ENCODE results near the gene GHRL.

GHRL gene

DNA sequence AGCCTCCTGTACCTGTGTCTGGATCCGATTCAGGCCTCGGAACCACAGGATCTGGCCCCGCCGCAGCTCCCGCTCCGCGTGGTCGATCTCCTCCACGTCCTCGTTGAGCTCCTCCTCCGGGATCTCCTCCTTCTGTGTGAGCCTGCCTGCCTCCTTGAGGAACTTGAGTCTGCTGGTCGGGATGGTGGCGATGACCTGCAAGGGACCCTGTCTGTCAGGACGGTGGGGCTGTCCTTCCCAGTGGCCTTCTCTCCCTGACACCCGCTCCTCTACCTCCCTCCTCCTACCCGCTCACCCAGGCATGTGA is 45.4 kb upstream of the GHRL start:
- DNase-seq (ENCODE audit: low spot score), result no peak
- no peak for TF ChIP-seq CTCF (IDR thresholded peaks at IDR 0.05; ENCODE audit: extremely low read depth, missing control alignments)

- TF ChIP-seq CTCF (IDR thresholded peaks at IDR 0.05; ENCODE audit: extremely low read depth, missing control alignments), result no peak
Measured at GRCh38 chr3:10337323-10338163, 44.8 kb upstream of the GHRL start.

DNA sequence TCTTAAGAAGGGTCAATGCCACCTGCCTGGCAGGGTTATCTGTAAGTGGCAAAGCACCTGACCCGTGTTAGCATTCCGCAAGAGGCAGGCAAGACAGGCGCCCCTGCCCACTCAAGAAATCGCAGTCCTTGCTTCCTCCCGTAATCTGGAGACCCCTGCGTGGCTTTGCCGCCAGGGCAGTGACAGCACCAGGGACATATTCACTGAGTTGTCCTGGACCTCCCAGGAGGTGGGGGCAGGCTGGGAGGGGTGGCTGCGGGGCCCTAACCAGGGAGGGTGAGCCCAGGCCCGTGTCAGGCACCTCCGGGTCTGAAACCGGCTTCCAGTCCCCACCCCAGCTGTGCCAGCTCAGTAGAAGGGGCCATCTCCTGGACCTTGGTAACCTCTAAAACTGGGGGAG is 44.0 kb upstream of the GHRL start:
- no peak for DNase-seq (ENCODE audit: low spot score)
- TF ChIP-seq CTCF (IDR thresholded peaks at IDR 0.05; ENCODE audit: extremely low read depth, missing control alignments), result no peak

More at GRCh38 chr3:10337323-10338163, 44.8 kb upstream of the GHRL start:
- DNase-seq (ENCODE audit: low spot score), result no peak

- DNase-seq (ENCODE audit: low spot score), result no peak
- no peak for TF ChIP-seq CTCF (IDR thresholded peaks at IDR 0.05; ENCODE audit: extremely low read depth, missing control alignments)
Measured at GRCh38 chr3:10335871-10336622, 43.3 kb upstream of the GHRL start.

DNA sequence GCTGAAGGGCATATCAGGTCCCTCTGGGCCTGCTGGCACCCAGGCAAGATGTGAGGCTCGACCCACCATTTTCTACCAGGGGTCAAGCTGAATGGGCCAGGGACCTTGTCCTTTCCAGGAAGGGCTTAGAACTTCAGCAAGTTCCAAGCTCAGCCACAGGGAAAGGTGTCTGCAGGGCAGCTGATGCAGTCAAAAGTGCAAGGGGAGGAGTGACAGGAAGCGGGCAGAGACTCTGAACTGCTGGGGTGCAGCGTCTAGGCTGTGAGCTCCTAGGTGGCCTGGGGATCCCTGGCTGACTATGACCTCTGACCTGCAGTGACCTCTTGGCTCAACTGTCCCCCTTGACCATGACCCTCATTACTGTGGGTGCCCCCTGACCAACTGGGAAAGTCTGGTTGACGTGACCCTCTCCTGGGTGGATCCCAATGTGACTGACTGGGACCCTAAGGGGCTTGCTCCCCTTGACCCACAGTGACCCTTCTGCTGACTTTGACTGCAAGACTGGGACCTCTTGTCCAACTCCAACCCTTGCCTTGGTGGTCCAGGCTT is 42.5 kb upstream of the GHRL start:
- TF ChIP-seq CTCF (IDR thresholded peaks at IDR 0.05; ENCODE audit: extremely low read depth, missing control alignments), result no peak
- DNase-seq (ENCODE audit: low spot score), result no peak

DNA sequence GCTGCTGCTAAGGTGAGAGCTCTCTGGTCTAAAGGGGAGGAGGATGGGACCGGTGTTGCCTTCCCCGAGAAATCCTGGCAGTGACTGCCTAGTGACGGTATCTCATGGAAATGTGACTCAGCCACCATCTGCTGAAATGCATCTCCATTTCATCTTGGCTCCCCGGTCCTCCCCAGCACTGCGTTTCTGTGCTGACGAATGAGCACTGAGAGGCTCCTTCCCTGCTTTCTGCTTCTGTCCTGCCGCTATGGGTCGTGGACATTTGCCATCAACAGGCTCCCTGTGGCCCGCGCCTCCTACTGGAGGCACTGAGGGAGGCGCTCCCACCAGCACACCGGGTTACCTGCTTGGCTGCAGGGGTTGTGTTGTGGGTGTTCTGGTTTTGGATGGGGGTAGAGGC is 41.7 kb upstream of the GHRL start:
- no peak for DNase-seq (ENCODE audit: low spot score)
- TF ChIP-seq CTCF (IDR thresholded peaks at IDR 0.05; ENCODE audit: extremely low read depth, missing control alignments), result no peak

GRCh38 chr3:10334042-10334441 is 41.3 kb upstream of the GHRL start:
- TF ChIP-seq CTCF (IDR thresholded peaks at IDR 0.05; ENCODE audit: extremely low read depth, missing control alignments), result no peak
- DNase-seq (ENCODE audit: low spot score), result no peak

All from GM20000 (cell line).